HG03196 (cell line): ENCODE results near the gene HTRA2.

ENCODE experiments used
- ATAC-seq: cut with Tn5 transposase; IDR thresholded peaks from one replicate; pipeline ENCODE4 v1.9.1; 2021; ENCODE audit not compliant: unreplicated experiment

Gene HTRA2

GRCh38 chr2:74515271-74515980 is 14.3 kb upstream of the HTRA2 start:
- ATAC-seq: no peak

- no peak for ATAC-seq
These were observed 13.6 kb upstream of the HTRA2 start for GRCh38 chr2:74515981-74516633.

GRCh38 chr2:74516650-74517049 is 13.1 kb upstream of the HTRA2 start:
- ATAC-seq: no peak

- no peak for ATAC-seq
These were observed 7.2 kb upstream of the HTRA2 start for GRCh38 chr2:74522516-74522915.

- no peak for ATAC-seq
These were observed 5.7 kb upstream of the HTRA2 start for GRCh38 chr2:74524005-74524404.

GRCh38 chr2:74524955-74525716 is 4.6 kb upstream of the HTRA2 start:
- no peak for ATAC-seq

GRCh38 chr2:74525717-74526648 is 3.8 kb upstream of the HTRA2 start, which contains the start of gene DQX1:
Gene DQX1, minus strand, starts transcription at chr2:74526231. Its CDS starts 502 bp downstream, at chr2:74525729.
- ATAC-seq: no peak

- no peak for ATAC-seq
These were observed 3.0 kb upstream of the HTRA2 start for GRCh38 chr2:74526649-74527230.

GRCh38 chr2:74527741-74528140 is 2.0 kb upstream of the HTRA2 start:
- no peak for ATAC-seq

GRCh38 chr2:74528600-74529356 is 955 bp upstream of the HTRA2 start:
- peak; percentile 7 for ATAC-seq

GRCh38 chr2:74530239-74531187 is 780 bp downstream of the HTRA2 start:
- ATAC-seq: peak; percentile 29

GRCh38 chr2:74531666-74532065 is 1.9 kb downstream of the HTRA2 start:
- no peak for ATAC-seq

- ATAC-seq: no peak
These were observed 2.5 kb downstream of the HTRA2 start for GRCh38 chr2:74532222-74532621.

- no peak for ATAC-seq
These were observed 3.7 kb downstream of the HTRA2 start for GRCh38 chr2:74533464-74533863.

- ATAC-seq: no peak
These were observed 4.7 kb downstream of the HTRA2 start for GRCh38 chr2:74534411-74534810.

- ATAC-seq: no peak
These were observed 5.8 kb downstream of the HTRA2 start for GRCh38 chr2:74535440-74535965.

- no peak for ATAC-seq
These were observed 6.6 kb downstream of the HTRA2 start for GRCh38 chr2:74536166-74536950.

- ATAC-seq: no peak
These were observed 7.4 kb downstream of the HTRA2 start for GRCh38 chr2:74537140-74537539.
